ENCODE results near the gene UGT1A9.

Gene UGT1A9

GRCh38 chr2:233819884-233820773, 148.4 kb downstream of the UGT1A9 start:
- no peak for DNase-seq

GRCh38 chr2:233820774-233821105, 149.0 kb downstream of the UGT1A9 start:
- no peak for DNase-seq

DNA sequence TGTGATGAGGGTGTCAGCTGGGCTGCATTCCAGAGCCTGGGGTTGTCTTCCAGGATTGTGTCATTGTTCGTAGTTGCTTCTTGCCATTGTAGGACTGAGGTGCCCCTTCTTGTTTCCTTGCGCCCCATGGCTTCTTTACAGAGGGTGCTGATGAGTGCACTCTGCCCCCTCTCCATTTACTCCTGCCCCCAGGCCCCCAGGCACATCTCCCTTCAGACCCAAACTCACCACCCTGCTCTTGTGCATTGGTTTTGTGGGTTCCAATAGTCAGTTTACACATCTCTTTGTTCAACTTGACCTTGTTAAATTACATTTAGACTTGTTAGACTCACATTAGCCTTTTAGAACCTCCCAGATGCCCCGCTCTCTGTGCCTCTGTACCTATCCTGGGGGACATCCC, 149.5 kb downstream of the UGT1A9 start:
- DNase-seq, result no peak

DNA sequence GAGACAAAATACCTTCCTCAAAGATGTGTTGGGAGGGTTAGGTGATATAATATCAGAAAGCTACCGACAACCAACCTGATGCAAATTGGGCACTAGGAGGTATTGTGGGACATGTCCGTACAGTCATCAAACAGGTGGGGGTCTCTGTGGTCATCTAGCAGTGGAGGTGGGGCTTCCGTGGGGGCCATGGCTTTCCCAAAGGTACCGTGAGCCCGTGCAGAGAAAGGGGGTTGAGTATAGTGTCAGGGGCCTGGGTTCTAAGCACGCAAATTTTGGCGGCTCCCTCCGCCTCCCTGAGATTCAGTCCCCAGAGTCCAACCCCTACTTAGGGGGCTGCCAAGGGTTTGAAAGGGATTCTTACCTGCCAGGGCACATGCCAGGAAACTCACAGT, 150.0 kb downstream of the UGT1A9 start:
- no peak for DNase-seq

DNA sequence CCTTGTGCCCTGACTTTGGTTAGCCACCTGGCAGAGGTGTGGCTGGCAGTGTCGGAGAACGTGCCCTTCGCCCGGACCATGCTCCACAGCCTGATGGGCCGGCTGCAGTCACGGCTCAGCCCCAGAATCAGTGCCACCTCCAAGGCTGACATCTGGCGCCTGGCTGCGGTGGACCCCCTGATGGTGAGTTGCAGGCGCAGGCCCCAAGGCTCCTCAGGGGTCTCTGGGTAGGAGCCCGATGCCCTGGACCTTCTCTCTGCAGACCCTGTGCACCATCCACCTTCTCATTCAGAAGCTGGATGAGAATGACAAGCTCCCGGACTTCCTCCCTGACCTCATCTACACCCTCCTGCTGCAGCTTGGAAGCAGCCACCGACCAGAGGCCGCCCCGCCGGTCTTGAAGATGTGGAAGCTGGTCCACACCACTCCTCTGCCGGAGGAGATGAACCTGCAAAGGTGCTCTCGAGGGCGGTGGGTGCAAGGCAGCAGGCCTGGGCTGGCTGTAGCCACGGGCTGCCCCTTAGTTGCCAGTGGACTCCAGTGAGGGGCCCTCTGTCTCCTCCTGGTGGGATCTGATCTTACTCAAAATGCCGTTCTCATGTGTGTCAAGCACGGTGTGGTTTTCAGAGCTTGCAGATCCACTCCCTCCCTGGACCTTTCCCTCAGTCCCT, 150.5 kb downstream of the UGT1A9 start:
- no peak for DNase-seq
